ENCODE results near the gene CT55.
A peak's percentile ranks its signal among the peaks of the same experiment; 100 is the strongest.
"Not testable (repeated sequence)": the region's sequence is repeated elsewhere in the genome, so short reads cannot be mapped to it uniquely, and the experiment has no call there.

The CT55 gene, protein sequence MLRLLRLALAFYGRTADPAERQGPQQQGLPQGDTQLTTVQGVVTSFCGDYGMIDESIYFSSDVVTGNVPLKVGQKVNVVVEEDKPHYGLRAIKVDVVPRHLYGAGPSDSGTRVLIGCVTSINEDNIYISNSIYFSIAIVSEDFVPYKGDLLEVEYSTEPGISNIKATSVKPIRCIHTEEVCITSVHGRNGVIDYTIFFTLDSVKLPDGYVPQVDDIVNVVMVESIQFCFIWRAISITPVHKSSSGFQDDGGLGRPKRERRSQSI

DNA sequence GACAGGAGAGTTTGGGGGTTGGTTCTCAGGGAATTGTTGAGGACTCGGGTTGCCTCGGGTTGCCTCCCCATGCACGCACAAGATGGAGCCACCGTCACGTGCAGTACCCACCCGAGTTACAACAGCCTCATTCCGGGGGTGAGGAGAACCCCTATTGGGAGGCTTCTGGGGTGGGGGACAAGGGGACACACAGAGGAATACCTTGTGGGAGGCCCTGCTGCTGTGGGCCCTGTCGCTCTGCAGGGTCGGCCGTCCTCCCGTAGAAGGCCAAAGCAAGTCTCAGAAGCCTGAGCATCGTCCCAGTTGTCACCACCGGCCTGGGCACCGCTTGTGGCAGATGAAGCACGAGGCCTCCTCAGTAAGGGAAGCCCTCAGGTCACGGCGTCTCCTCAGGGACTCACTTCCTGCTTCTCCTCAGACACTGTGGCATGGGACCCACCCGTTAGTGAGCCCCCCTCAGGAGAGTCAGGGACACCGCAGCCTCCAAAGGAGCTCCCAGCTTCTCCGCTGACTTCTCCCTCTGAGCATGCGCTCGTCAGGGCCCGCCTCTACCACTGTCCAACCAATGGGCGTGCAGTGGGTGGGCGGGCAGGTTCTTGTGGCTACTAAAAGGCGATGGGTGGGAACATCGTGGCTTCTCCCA is at the start of gene CT55:
TSS of gene CT55 (minus strand) at position 522 of the 643 bp plus-strand sequence. CDS start at position 295, 227 bp downstream.
- DNase-seq (ENCODE audit: low read depth), result no peak

DNA sequence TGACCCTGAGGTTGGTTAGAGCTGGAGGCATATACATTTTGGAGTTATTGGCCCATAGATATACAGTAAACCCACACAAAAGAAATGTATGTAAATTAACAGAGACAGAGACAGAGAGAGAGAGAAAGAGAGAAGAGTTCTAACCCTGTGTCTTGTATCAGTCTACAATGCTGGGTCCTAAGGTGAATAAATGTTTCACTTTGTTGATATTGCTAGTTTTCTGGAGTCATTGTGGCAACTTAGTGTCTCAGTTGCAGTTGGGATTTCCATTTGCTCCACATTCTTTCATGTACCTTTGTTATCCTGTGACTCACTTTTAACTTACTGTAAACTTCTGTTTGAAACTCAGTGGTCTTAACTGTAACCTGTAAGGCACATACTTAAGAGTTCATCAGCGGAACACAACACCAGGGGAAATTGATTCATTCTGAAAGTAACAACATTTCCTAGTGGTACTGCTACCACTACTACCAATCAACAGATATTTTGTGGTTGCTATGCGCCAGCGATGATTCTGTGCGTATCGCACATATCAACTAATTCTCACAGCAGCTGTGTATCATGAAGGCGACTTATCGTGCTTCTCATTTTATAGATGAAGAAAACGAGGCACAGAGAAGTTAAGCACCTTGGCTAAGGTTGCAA is 42.1 kb upstream of the CT55 start:
- DNase-seq (ENCODE audit: low read depth), result no peak

DNA sequence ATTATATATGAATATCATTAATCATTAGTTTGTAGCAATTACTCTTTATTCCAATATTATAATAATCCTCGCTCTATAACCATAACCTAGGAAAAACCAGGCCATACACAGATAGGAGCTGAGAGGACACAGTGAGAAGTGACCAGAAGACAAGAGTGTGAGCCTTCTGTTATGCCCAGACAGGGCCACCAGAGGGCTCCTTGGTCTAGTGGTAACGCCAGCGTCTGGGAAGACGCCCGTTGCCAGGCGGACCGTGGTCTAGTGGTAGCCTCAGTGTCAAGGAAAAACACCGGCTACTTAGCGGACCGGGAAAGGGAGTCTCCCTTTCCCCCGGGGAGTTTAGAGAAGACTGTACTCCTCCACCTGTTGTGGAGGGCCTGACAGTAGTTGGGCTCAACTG is 35.2 kb upstream of the CT55 start:
- not testable (repeated sequence) for DNase-seq (ENCODE audit: low read depth)

DNA sequence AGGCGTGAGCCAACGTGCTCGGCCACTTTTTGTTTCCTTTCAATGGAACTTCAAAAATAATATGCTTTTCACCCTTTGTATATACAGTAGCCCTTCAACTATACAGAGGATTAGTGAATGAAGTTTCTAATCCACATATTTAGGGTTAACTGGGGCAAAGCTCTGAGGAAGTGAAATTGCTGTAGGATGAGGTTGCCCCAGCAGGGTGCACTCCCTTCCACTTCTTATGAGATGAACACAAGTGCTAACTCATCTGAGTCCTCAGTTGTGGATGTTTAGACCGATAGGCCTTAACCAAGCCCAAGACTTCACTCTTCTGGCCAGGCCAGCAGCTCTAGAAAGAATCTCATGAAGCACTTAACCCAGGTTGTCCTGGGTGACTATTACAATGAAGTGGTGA is 29.1 kb upstream of the CT55 start:
- DNase-seq (ENCODE audit: low read depth), result no peak

DNA sequence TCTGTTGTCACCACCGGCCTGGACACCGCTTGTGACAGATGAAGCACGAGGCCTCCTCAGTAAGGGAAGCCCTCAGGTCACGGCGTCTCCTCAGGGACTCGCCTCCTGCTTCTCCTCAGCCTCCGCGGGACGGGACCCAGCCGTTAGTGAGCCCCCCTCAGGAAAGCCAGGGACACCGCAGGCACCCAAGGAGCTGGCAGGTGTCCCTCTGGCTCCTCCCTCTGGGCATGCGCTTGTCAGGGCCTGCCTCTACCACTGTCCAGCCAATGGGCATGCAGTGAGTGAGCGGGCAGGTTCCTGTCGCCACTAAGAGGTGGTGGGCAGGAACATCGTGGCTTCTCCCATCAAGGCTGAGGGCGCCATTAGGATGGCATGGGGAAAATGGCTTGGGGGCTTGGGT is 23.5 kb upstream of the CT55 start:
- no peak for DNase-seq (ENCODE audit: low read depth)

DNA sequence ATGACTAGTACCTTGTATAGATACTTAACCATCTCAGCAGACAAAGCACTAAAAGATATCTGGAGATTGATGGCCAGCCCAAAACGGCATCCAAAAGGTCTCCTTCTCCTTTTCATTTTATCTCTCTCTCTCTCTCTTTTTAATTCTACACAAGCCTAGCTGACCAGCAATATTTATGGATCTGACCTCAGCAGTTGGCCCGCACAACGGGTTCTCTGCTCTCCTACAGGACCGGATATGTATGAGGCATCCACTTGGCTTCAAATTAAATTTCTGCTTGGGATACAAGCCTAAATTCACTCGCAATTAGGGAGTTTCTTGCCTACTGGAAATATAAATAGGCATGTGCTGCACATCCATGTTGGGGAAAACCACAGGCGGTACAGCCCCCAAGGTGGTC is 22.5 kb upstream of the CT55 start:
- DNase-seq (ENCODE audit: low read depth), result no peak

DNA sequence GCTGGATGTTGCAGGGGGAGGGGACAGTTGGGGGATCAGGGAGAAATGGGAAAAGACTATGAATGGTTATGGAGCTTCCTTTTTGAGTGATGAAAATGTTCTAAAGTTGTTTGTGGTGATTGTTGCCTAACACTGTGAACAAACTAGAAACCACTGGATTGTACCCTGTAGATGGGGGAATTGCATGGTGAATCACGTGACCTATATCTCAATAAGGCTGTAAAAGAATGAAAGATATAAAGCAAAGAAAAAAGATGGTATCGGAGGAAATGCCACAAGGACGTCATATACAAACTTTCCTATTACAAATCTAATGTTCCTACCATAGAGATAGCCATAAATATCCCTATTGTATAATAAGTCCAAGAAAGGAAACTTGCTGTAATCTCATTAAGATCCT is 20.6 kb upstream of the CT55 start:
- DNase-seq (ENCODE audit: low read depth), result no peak

DNA sequence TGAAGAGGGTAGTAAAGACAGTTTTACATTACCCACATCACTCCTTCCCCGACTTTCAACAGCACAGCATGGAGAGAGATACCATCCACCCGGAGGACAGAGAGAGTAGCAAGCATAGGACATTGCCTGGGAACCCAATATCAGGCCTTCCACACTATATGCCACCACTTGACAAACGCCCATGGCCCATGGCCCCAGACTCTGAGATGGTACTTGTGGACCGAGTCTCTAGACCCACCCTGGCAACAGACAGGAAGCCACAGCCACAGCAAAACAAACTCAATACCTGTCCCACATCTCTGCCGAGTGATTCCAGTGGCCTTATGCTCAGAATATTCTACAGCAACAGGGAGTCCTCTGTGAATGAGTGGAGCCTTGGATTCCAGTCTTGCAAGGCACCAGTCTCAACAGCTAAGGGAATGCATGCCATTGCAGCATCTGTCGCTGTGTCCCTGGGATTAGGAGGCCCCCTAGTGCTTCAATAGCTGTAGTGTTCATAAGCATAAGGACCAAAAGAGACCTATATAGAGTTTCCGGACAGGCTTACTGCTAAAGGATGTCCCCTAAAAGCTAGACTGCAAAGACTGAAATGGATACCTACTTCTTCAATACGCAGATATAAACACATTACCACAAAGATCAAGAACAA is 14.7 kb upstream of the CT55 start:
- DNase-seq (ENCODE audit: low read depth), result peak; percentile 62

DNA sequence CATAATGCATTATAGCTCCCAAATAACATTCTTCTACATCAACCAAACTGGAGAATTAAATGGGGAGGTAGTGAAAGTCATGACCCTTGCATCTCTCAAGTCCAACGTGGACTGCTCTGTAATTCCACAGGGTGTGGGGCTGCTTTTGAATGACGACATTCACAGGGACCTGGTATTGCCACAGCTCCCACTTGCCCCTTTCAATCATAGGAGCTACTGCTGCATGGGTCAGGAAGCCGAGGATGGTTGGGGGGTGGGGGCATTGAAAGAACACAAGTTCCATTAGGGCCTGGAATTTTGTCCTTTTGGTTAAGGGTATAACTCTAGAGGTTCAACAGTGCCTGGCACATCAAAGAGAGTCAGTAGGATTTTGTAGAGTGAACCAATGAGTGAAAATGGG is 7.4 kb upstream of the CT55 start:
- DNase-seq (ENCODE audit: low read depth), result no peak

DNA sequence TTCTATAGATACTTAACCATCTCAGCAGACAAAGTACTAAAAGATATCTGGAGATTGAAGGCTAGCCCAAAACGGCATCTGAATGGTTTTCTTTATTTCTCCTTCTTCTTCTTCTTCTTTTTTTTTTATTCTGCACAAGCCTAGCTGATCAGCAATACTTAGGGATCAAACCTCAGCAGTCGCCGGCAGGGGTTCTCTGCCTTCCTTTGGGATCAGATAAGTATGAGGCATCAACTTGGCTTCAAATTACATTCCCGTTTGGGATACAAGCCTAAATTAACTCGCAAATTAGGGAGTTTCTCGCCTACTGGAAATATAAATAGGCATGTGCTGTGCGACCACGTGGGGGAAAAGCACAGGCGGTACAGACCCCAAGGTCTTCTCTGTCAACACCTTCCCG is 730 bp downstream of the CT55 start:
- DNase-seq (ENCODE audit: low read depth), result no peak

DNA sequence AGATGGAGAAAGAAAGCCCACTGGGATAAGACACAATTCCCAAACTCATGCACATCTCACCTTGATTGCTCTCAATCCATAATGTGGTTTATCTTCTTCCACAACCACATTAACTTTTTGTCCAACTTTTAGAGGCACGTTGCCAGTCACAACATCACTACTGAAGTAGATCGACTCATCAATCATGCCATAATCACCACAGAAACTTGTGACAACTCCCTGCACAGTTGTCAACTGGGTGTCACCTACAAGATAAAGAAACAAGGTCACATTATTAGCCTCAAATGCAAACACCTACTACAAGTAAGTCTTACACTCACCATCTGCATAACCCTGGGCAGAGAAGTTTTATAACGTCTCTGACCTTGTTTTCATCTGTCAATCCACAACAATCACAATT is 1.7 kb downstream of the CT55 start:
- not testable (repeated sequence) for DNase-seq (ENCODE audit: low read depth)

DNA sequence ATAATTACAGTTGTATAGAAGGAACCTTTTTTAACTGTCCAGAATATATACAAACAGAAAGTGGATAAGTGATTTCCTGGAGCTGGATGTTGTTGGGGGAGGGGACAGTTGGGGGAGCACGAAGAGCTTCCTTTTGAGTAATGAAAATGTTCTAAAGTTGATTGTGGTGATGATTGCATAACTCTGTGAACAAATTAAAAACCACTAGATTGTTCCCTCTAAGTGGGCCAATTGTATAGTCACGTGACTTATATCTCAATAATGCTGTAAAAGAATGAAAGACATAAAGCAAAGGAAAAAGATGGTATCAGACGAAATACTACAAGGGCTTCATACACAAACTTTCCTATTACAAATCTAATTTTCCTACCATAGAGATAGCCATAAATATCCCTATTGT is 2.7 kb downstream of the CT55 start:
- no peak for DNase-seq (ENCODE audit: low read depth)

DNA sequence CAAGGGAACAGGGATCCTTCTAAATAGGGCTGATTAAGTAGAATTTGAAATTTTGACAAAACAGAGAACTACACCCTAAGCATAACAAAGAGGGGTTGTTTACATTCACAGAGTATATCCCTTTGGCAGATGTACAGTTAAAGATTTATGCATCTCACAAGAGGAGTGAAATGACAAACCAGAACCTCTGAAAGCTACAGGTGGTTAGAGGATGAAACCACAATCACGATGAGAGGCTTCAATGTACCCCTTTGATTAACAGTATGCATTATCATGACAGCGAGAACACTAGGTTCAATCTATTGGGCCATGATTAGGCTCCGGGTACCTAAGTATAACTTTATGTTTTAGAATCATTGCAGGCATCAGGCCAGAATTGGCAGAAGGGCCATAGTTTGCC is 16.5 kb downstream of the CT55 start:
- not testable (repeated sequence) for DNase-seq (ENCODE audit: low read depth)

DNA sequence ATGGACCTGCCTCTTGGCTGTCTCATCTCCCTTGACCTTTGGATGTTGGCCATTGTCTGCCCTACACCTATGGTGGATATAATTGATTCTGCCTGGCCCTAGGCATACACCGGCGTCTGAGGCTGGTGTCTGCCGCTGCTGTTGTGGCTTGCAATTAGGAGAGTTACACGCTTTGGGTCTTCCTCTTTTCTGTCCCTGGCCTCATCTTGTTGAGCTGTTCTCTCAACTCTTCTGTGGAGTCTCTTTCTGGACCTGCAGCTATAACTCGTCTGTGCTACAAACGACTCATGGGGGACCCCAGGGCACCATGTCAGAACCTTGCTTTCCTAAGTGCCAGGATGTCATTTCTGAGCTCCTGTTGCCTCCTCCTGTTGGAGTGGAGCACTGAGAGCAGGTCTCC is 45.1 kb downstream of the CT55 start:
- DNase-seq (ENCODE audit: low read depth), result not testable (repeated sequence)

DNA sequence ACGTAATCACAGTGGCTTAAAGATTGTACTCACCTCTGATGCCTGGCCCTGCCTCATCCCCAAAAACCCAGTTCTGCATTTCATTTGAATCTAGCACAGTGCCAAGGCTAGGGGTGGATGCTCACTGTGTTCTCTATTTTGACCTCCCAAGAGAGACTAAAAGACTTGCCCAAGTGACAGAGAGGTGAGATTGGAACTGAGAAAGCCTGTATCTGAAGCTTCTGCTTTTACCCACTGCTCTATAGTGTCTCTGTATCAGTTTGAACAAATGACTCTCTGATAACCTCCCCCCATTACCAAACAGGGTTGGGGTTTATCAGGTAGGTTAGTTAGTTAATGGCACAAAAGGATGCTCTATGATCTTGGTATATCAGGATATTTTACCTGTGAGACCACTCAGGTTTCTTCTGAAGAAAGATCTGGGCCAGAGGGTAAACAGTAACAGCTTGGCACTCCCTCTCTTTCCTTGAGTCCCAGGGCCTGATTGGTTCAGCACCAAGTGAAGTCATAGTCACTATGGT is 51.1 kb downstream of the CT55 start, which contains the start of gene ETDB:
TSS of gene ETDB (minus strand) at position 471 of the 521 bp plus-strand sequence. CDS start 1,265 bp downstream, outside the sequence.
- DNase-seq (ENCODE audit: low read depth), result not testable (repeated sequence)

DNA sequence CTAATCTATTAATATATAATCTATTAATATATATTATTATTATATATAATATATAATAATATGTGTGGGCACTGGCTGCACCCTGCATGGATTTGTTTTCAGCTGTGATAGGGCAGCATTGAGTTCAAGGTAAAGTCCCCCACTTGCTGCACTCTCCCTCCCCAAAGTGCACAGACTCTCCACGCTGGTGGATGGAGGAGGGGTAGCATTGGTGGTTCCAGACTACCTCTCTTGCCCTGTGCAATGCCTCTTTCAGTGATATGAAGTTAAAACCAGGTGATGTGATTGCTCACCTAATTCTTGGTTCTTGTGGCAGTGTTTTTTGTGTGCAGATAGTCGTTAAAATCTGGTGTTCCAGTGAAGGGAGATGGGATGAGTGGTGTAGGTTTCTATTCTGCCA is 55.1 kb downstream of the CT55 start:
- not testable (repeated sequence) for DNase-seq (ENCODE audit: low read depth)

DNA sequence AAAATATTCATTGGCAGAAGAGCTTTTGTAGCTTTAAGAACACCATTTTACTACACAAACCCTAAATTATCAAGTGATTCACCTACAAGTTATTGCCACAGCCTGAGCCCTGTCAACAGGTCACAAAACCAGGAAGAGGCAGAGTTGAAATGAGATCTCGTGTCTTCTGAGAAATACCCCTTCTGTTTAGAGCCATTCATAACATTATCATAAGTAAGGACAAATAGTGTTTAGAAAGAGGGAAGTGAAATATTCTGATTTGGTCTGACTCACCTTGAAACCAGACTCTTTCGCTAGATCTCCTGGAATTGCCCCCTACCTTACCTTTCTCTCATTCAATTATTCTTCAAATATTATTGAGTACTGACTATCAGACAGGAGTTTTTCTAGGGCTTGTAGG is 56.8 kb downstream of the CT55 start:
- no peak for DNase-seq (ENCODE audit: low read depth)

DNA sequence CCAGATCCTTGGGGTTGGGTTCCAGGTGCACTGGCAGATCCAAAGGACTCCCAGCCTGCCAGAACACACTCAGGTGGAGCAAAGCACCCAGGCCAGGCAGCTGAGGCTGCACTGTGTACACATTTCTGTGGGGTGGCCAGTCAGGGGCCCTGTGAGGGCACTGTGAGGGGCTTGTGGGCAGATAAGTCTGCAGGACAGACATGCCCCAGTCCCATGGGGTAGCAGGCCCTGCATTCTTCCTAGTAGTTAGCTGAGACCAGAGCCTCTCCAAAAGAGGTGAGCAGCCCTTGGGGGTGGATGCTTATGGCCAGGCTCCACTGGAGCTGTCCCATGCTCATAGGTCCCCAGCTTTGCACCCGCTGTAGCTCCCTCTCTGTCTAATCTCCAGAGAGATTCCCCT is 58.5 kb downstream of the CT55 start:
- no peak for DNase-seq (ENCODE audit: low read depth)

DNA sequence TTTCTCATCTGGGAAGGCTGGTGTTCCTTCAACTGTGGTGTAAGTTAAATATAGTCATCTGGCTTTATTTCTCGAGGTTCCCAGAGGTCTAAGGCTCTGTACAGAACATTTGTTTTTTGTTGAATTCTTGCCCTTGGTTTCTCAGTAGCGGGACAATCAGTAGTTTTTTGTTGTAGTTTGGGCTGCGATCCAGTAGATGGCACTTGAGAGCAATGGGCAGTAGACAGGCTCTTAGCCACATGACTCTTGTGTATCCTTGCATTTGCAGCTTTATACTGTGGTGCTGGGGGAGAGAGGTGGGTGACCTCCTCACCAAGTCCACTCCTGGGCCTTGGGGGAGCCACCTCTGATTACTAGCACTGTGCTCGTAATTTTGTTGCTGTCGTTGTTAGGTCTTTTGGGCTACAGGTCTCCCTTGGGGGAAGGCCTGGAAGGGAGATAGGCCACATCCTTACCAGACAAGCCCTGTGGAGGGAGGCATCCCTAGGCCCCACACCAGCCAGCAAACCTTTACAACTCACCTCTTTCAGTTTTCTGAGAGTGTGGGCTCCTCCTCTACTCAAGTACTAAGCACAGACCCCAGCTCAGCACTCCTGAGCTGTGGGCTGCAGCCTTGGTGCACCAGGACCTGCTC is 59.0 kb downstream of the CT55 start:
- DNase-seq (ENCODE audit: low read depth), result peak; percentile 39

DNA sequence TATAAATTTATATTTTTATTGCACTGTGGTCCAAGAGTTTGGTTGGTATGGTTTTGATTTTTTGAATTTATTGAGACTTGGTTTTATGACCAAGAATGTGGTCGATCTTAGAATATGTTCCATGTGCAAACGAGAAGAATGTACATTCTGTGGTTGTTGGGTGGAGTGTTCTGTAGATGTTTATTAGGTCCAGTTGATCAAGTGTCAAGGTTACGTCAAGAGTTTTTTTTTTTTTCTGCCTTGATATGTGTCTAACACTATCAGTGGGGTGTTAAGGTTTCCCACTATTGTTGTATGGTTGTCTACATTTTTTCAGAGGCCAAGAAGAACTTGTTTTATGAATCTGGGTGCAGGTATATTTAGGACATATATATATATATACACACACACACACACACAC is 61.6 kb downstream of the CT55 start:
- no peak for DNase-seq (ENCODE audit: low read depth)

Measured in ELR (cell line).